Stimulated activated CD8-positive, alpha-beta memory T cell treated with anti-CD3 and anti-CD28 coated beads, Interleukin-12 subunit alpha, Interleukin-12 subunit beta, amount 100 ng/mL, for 1 hour (primary cell): ENCODE data around the gene TIMP4.

Source experiments
- DNase-seq: peaks from one replicate; pipeline ENCODE4 v3.0.0-alpha.2; 2020; ENCODE audit warnings: low read depth

Gene TIMP4

GRCh38 chr3:12147049-12147780, 11.5 kb downstream of the TIMP4 start:
- DNase-seq: no peak

GRCh38 chr3:12143949-12144504, 14.7 kb downstream of the TIMP4 start:
- DNase-seq: no peak

- no peak for DNase-seq
Observed at GRCh38 chr3:12142476-12142875, 16.2 kb downstream of the TIMP4 start.

- DNase-seq: no peak
Observed at GRCh38 chr3:12141350-12141749, 17.4 kb downstream of the TIMP4 start.

GRCh38 chr3:12139111-12139511, 19.6 kb downstream of the TIMP4 start:
- DNase-seq: no peak

- no peak for DNase-seq
Observed at GRCh38 chr3:12138044-12138443, 20.7 kb downstream of the TIMP4 start.

GRCh38 chr3:12136371-12136770, 22.3 kb downstream of the TIMP4 start:
- DNase-seq: no peak

GRCh38 chr3:12135029-12135657, 23.6 kb downstream of the TIMP4 start:
- peak; percentile 26 for DNase-seq

- no peak for DNase-seq
Observed at GRCh38 chr3:12132881-12133280, 25.8 kb downstream of the TIMP4 start.

- no peak for DNase-seq
Observed at GRCh38 chr3:12131351-12132090, 27.2 kb downstream of the TIMP4 start.

- DNase-seq: no peak
Observed at GRCh38 chr3:12127391-12127790, 31.3 kb downstream of the TIMP4 start.

- DNase-seq: no peak
Observed at GRCh38 chr3:12125772-12126171, 32.9 kb downstream of the TIMP4 start.

GRCh38 chr3:12121466-12121865, 37.2 kb downstream of the TIMP4 start:
- DNase-seq: no peak

- DNase-seq: no peak
Observed at GRCh38 chr3:12120374-12121140, 38.2 kb downstream of the TIMP4 start.

- no peak for DNase-seq
Observed at GRCh38 chr3:12117473-12117872, 41.2 kb downstream of the TIMP4 start.

- no peak for DNase-seq
Observed at GRCh38 chr3:12116870-12117269, 41.8 kb downstream of the TIMP4 start.

- no peak for DNase-seq
Observed at GRCh38 chr3:12115849-12116248, 42.9 kb downstream of the TIMP4 start.

GRCh38 chr3:12115104-12115503, 43.6 kb downstream of the TIMP4 start:
- no peak for DNase-seq

GRCh38 chr3:12114251-12114650, 44.5 kb downstream of the TIMP4 start:
- no peak for DNase-seq

GRCh38 chr3:12107071-12107713, 51.5 kb downstream of the TIMP4 start:
- DNase-seq: no peak
